Ovary (tissue), 10 donors: ENCODE measurements around the gene NMD3. TPM values are rescaled to one million over a fixed set of nuclear protein-coding genes. Genes with fewer than 3 reads are reported as not detected.
"Not testable (repeated sequence)": the region's sequence is repeated elsewhere in the genome, so short reads cannot be mapped to it uniquely, and the experiment has no call there.

Experiments used
- DNase-seq, 5 donors: peaks; one replicate each; pipeline ENCODE4 v3.0.0-alpha.2; 2019 to 2020
- H3K27ac ChIP-seq, 2 donors: fragments of 200-600 bp; one replicate each; pipeline versions ENCODE4 v1.5.1 to v1.8.0; 2019 to 2022
- H3K27me3 ChIP-seq: fragments of 200-600 bp; one replicate; pipeline ENCODE4 v1.8.0; 2022
- H3K36me3 ChIP-seq: fragments of 200-600 bp; sonication (generic); one replicate; pipeline ENCODE4 v1.5.1; 2019
- H3K4me1 ChIP-seq: one replicate; pipeline ENCODE4 v1.8.1; 2013; ENCODE audit warnings: mild to moderate bottlenecking, moderate library complexity; ENCODE audit not compliant: insufficient read depth
- H3K4me3 ChIP-seq: fragments of 200-600 bp; sonication (generic); one replicate; pipeline ENCODE4 v1.5.1; 2017
- H3K9me3 ChIP-seq, 2 donors: fragments of 200-600 bp in 1 of 2; sonication (generic) in 1 of 2; one replicate each; pipeline versions ENCODE4 v1.5.1 to v1.8.1; 2013 to 2019; ENCODE audit warnings: mild to moderate bottlenecking in 1 of 2, moderate library complexity in 1 of 2
- CTCF ChIP-seq, 3 donors: fragments of 450-650 bp in 2 of 3; fragments of 200-600 bp in 1 of 3; IDR thresholded peaks; one replicate each; pipeline versions ENCODE4 v1.5.1 to v1.8.0; 2016 to 2022; ENCODE audit warnings: antibody characterized with exemption in 3 of 3, mild to moderate bottlenecking in 1 of 3
- EP300 ChIP-seq: sonication (generic); formaldehyde crosslinking; IDR thresholded peaks from one replicate; pipeline ENCODE4 v1.6.1; 2017; ENCODE audit warnings: antibody characterized with exemption
- POLR2A ChIP-seq: fragments of 450-650 bp; IDR thresholded peaks from one replicate; pipeline ENCODE4 v1.6.1; 2017; ENCODE audit warnings: antibody characterized with exemption, mild to moderate bottlenecking, moderate library complexity
- WGBS, 3 donors: extraction: QIAGEN DNeasy Blood & Tissue Kit in 1 of 3; methylation state at CpG; one replicate each; pipeline versions ENCODE4 v1.1.5 to v1.1.7; 2013 to 2017; 5-methylcytosine and 5-hydroxymethylcytosine counted together
- intact Hi-C, 4 donors: fragments of 100-400 bp; cut with DNase I; formaldehyde crosslinking; loops; one replicate each; pipeline versions ENCODE4 v1.11.0 to v1.15.1; 2022 to 2023
- long read RNA-seq, 3 donors: library from polyadenylated mRNA in 2 of 3; unstranded in 2 of 3; transcript quantifications; one replicate each; pipeline ENCODE4 v2.0.0 and lab custom pipeline, GENCODE V29; 2021 to 2026
- polyA plus RNA-seq, 2 donors: library from polyadenylated mRNA; stranded (reverse); fragments of 200-250 nt in 1 of 2; fragments of 350-450 nt in 1 of 2; fragmentation: Illumina TruSeq in 1 of 2; extraction: RNeasy Lipid Tissue Mini Kit (QIAGEN cat#74804) in 1 of 2; gene quantifications; one replicate each; pipeline ENCODE4 v1.2.3, GENCODE V29; 2013 to 2014
- total RNA-seq, 7 donors: library from RNA; depleted of rRNA in 2 of 7; stranded (reverse); fragments of >200 nt in 2 of 7; fragmentation: NEBNext Ultra II Directional in 3 of 7; extraction: Animal tissue kit (Norgen Biotek cat#: 25700) in 3 of 7; gene quantifications; one replicate each; pipeline versions ENCODE4 v1.1.0 to v1.2.4, GENCODE V29; 2016 to 2023
- donor health status: DM: no; HTN: no; CAD: no; lungs with moderate emphysema.
- donor health status: DM: no; HTN: no; CAD: no.
- donor health status: Bipolar disorder and iron deficiency.
- donor health status: DM: yes; HTN: yes; CAD: no.
- donor health status: DM: no; HTN: no; CAD: no.
- donor health status: DM: yes; HTN: yes; CAD: no.

Gene NMD3
- total RNA-seq, result 10 to 100 TPM; 35.6 to 61.7 (median 49.2) TPM
- polyA plus RNA-seq, result 10 to 100 TPM; 25.9 to 28.1 TPM
- long read RNA-seq, donor 1, transcript NMD3-201 (16 exons, 3,049 nt), result major isoform, 42 of 112 reads
- long read RNA-seq, donor 1, partial matches to known transcripts, result 20 of 112 reads
- long read RNA-seq, donor 1, other reads (novel, unspliced or antisense), result 47 of 112 reads
- long read RNA-seq, donor 2, partial matches to known transcripts, result 10 of 17 reads
- long read RNA-seq, donor 2, other reads (novel, unspliced or antisense), result 0 of 17 reads
- long read RNA-seq, donor 3, transcript NMD3-201 (16 exons, 3,049 nt), result major isoform, 54 of 84 reads
- long read RNA-seq, donor 3, partial matches to known transcripts, result 4 of 84 reads
- long read RNA-seq, donor 3, other reads (novel, unspliced or antisense), result 24 of 84 reads

- Histone ChIP-seq H3K27ac (peak within 1 kb of the TSS; percentile 62 to 77), H3K36me3 (no peaks in the 10 kb centered on the region), H3K9me3 (no peaks in the 10 kb centered on the region), H3K4me1 (peaks cover 3% of the 10 kb centered on the region), H3K4me3 (peak within 1 kb of the TSS; percentile 97), H3K27me3 (no peaks in the 10 kb centered on the region)
- intact Hi-C loops, result no loop called here
- WGBS, 3 donors, result 0% methylated on average over 58 to 71 of the region's 71 CpGs
- DNase-seq, result peak; percentile 93 to 96 (median 96)
- peak; percentile 76 for TF ChIP-seq POLR2A
- TF ChIP-seq CTCF (IDR thresholded peaks at IDR 0.05), result no peak
These were observed at the start of gene NMD3 for GRCh38 chr3:161220850-161221753. NMD3 (plus strand) TSS chr3:161221311; CDS start chr3:161222014, 703 bp downstream.

GRCh38 chr3:161171639-161172552 is 49.2 kb upstream of the NMD3 start:
- no peak for DNase-seq
- no peak overlapping the region for H3K4me3 ChIP-seq
- peaks cover 3% of the 10 kb centered on the region for H3K4me1 ChIP-seq
- no peaks in the 10 kb centered on the region for H3K9me3 ChIP-seq
- no peaks in the 10 kb centered on the region for H3K36me3 ChIP-seq
- no peaks in the 10 kb centered on the region for H3K27me3 ChIP-seq
- no peak overlapping the region for H3K27ac ChIP-seq
- 70 to 84% (median 79%) methylated on average over 2 of the region's 2 CpGs for WGBS, 3 donors
- intact Hi-C loops, result no loop called here
- TF ChIP-seq EP300 (no peak), POLR2A (no peak), CTCF (IDR thresholded peaks at IDR 0.05) (no peak)

GRCh38 chr3:161175506-161175905 is 45.6 kb upstream of the NMD3 start:
- DNase-seq, result no peak
- intact Hi-C loops, result no loop called here
- whole genome bisulfite sequencing, 3 donors, result 25 to 30% (median 26%) methylated on average over 1 of the region's 1 CpG
- Histone ChIP-seq H3K27me3 (no peaks in the 10 kb centered on the region), H3K27ac (no peak overlapping the region), H3K9me3 (no peaks in the 10 kb centered on the region), H3K4me1 (peaks cover 3% of the 10 kb centered on the region), H3K4me3 (no peak overlapping the region), H3K36me3 (no peaks in the 10 kb centered on the region)
- TF ChIP-seq EP300 (no peak), POLR2A (no peak), CTCF (IDR thresholded peaks at IDR 0.05) (no peak)

- 84 to 85% (median 85%) methylated on average over 3 of the region's 3 CpGs for WGBS, 3 donors
These were observed 43.1 kb upstream of the NMD3 start for GRCh38 chr3:161177991-161178390.

GRCh38 chr3:161181371-161181770 is 39.7 kb upstream of the NMD3 start:
- WGBS, 3 donors, result 0 to 23% (median 9%) methylated on average over 1 of the region's 1 CpG
- H3K9me3 ChIP-seq, DNase-seq, H3K4me3 ChIP-seq, H3K36me3 ChIP-seq, H3K27me3 ChIP-seq, intact Hi-C loops, H3K27ac ChIP-seq, H3K4me1 ChIP-seq: not testable (repeated sequence)

More at GRCh38 chr3:161177991-161178390, 43.1 kb upstream of the NMD3 start:
- H3K36me3 ChIP-seq, result no peaks in the 10 kb centered on the region
- DNase-seq, result no peak
- no peak for TF ChIP-seq POLR2A
- TF ChIP-seq EP300, result no peak
- no peak for TF ChIP-seq CTCF (IDR thresholded peaks at IDR 0.05)
- no peaks in the 10 kb centered on the region for H3K4me1 ChIP-seq
- H3K27ac ChIP-seq, result no peak overlapping the region
- intact Hi-C loops, result no loop called here
- no peaks in the 10 kb centered on the region for H3K27me3 ChIP-seq
- H3K9me3 ChIP-seq, result no peaks in the 10 kb centered on the region
- no peak overlapping the region for H3K4me3 ChIP-seq
